Duodenal mucosa (tissue), 2 donors: Measurements from ENCODE around the gene ZNF655.
"Not testable (repeated sequence)": the region's sequence is repeated elsewhere in the genome, so short reads cannot be mapped to it uniquely, and the experiment has no call there.

Experiments used
- H3K27ac ChIP-seq: one replicate; pipeline ENCODE4 v1.7.0; 2013; ENCODE audit warnings: low read depth, low read length
- H3K27me3 ChIP-seq, 2 donors: one replicate each; pipeline ENCODE4 v1.7.0; 2013; ENCODE audit warnings: low read length in 2 of 2, control low read depth in 1 of 2; ENCODE audit not compliant: insufficient read depth in 2 of 2, control insufficient read depth in 1 of 2
- H3K36me3 ChIP-seq, 2 donors: one replicate each; pipeline ENCODE4 v1.7.0; 2013; ENCODE audit warnings: low read length in 2 of 2, control low read depth in 1 of 2; ENCODE audit not compliant: insufficient read depth in 2 of 2, control insufficient read depth in 1 of 2
- H3K4me1 ChIP-seq, 2 donors: one replicate each; pipeline ENCODE4 v1.7.0; 2013; ENCODE audit warnings: low read length in 2 of 2, control low read depth in 1 of 2; ENCODE audit not compliant: insufficient read depth in 2 of 2, control insufficient read depth in 1 of 2
- H3K4me3 ChIP-seq, 2 donors: one replicate each; pipeline ENCODE4 v1.7.0; 2013; ENCODE audit warnings: low read length in 2 of 2, low read depth in 1 of 2
- H3K9ac ChIP-seq, 2 donors: one replicate each; pipeline ENCODE4 v1.7.0; 2013; ENCODE audit warnings: low read length in 2 of 2, low read depth in 1 of 2
- H3K9me3 ChIP-seq, 2 donors: one replicate each; pipeline ENCODE4 v1.7.0; 2013; ENCODE audit warnings: low read length in 2 of 2, control low read depth in 1 of 2; ENCODE audit not compliant: control insufficient read depth in 1 of 2

The ZNF655 gene

DNA sequence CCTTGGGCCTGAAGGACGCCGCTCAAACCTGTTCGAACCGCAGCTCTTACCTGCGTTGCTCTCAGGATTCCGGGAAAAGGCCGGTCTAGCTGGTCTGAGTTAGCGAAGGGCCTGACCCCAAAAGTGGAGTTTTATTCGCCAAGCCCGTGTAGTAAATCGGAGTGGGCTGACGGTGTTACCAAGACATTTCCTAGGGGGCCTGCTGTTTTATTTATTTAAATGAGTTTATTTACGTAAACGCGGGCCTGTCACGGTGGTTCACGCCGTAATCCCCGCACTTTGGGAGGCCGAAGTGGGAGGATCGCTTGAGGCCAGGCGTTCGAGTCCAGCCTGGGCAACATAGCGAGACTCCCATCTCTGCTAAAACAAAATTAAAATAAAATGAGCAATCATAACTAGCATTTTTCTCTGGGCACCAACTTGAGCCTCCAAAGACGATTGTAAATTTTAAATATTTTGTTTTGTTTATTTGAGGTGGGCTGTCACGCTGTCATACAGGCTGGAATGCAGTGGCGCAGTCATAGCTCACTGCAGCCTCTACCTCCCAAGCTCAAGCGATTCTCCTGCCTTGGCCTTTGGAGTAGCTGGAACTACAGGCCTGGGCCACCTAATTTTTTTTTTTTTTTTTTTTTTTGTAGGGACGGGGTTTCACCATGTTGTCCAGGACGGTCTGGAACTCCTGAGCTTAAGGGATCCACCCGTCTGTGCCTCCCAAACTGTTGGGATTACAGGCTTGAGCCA lies 903 bp downstream of the ZNF655 start:
- peaks cover 28 to 39% of the 10 kb centered on the region in 2 donors for H3K36me3 ChIP-seq
- H3K27ac ChIP-seq: peak overlapping the region; percentile 91
- H3K4me3 ChIP-seq: peak overlapping the region; percentile 73 to 98
- no peaks in the 10 kb centered on the region for H3K27me3 ChIP-seq
- H3K9me3 ChIP-seq: no peaks in the 10 kb centered on the region
- H3K4me1 ChIP-seq: peaks cover 16 to 27% of the 10 kb centered on the region in 2 donors
- H3K9ac ChIP-seq: peak overlapping the region; percentile 70 to 98

- no peak overlapping the region for H3K9ac ChIP-seq
- H3K36me3 ChIP-seq: peaks cover 36 to 54% of the 10 kb centered on the region in 2 donors
- H3K27me3 ChIP-seq: no peaks in the 10 kb centered on the region
- no peak overlapping the region for H3K4me3 ChIP-seq
- no peak overlapping the region for H3K27ac ChIP-seq
- peaks cover 16 to 25% of the 10 kb centered on the region in 2 donors for H3K4me1 ChIP-seq
- H3K9me3 ChIP-seq: no peaks in the 10 kb centered on the region
These were observed 2.6 kb downstream of the ZNF655 start for GRCh38 chr7:99560834-99561736.

DNA sequence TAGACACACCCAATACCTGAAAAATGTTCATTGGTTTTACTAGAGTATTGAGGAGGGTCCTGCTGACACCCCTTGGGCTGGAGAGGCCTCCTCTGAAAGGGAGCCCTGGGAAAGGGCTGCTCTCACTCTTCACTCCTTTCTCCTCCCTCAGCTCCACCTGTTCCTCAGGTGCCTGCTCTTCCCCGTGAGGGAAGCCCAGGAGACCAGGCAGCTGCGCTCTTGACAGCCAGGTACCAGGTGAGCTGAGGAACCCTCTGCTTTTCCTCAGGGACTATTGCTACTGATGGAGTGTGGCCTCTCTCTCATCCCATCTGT lies 3.3 kb downstream of the ZNF655 start:
- H3K9ac ChIP-seq: no peak overlapping the region

GRCh38 chr7:99562114-99562784 lies 3.8 kb downstream of the ZNF655 start:
- H3K27me3 ChIP-seq: no peaks in the 10 kb centered on the region
- H3K9me3 ChIP-seq: no peaks in the 10 kb centered on the region
- H3K4me1 ChIP-seq: peaks cover 13 to 19% of the 10 kb centered on the region in 2 donors
- no peak overlapping the region for H3K9ac ChIP-seq
- peaks cover 39 to 59% of the 10 kb centered on the region in 2 donors for H3K36me3 ChIP-seq
- H3K4me3 ChIP-seq: no peak overlapping the region
- no peak overlapping the region for H3K27ac ChIP-seq

More for the DNA sequence above, 3.3 kb downstream of the ZNF655 start:
- no peaks in the 10 kb centered on the region for H3K9me3 ChIP-seq
- peaks cover 16 to 24% of the 10 kb centered on the region in 2 donors for H3K4me1 ChIP-seq
- peaks cover 39 to 59% of the 10 kb centered on the region in 2 donors for H3K36me3 ChIP-seq
- no peaks in the 10 kb centered on the region for H3K27me3 ChIP-seq
- H3K4me3 ChIP-seq: no peak overlapping the region
- H3K27ac ChIP-seq: no peak overlapping the region

GRCh38 chr7:99562832-99563231 lies 4.4 kb downstream of the ZNF655 start:
- Histone ChIP-seq H3K9ac (no peak overlapping the region), H3K9me3 (no peaks in the 10 kb centered on the region), H3K4me1 (peaks cover 10 to 16% of the 10 kb centered on the region in 2 donors), H3K4me3 (no peak overlapping the region), H3K27ac (no peak overlapping the region), H3K36me3 (peaks cover 39 to 59% of the 10 kb centered on the region in 2 donors), H3K27me3 (no peaks in the 10 kb centered on the region)

DNA sequence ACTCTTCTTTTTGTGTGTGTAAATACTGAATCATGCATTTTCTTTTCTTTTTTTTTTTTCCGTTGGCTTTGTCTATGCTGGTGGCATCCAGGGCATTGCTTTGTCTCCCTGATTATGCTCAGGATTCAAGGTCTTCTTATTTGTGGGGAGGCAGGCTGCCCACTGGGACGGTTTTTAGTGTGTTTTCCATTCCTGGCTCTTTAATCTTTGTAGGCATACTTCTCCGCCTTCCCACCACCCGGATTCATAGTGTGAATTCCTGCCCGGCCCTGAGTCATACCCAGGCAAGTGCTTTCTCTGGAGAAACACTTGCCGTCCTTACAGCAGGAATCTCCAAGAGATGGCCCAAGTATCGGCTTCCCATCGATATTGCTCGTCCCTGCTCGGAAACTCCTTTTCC lies 5.2 kb downstream of the ZNF655 start:
- Histone ChIP-seq H3K4me1 (peaks cover 10 to 16% of the 10 kb centered on the region in 2 donors), H3K27me3 (no peaks in the 10 kb centered on the region), H3K9me3 (no peaks in the 10 kb centered on the region), H3K4me3 (no peak overlapping the region), H3K36me3 (peaks cover 39 to 63% of the 10 kb centered on the region in 2 donors), H3K27ac (no peak overlapping the region), H3K9ac (no peak overlapping the region)

DNA sequence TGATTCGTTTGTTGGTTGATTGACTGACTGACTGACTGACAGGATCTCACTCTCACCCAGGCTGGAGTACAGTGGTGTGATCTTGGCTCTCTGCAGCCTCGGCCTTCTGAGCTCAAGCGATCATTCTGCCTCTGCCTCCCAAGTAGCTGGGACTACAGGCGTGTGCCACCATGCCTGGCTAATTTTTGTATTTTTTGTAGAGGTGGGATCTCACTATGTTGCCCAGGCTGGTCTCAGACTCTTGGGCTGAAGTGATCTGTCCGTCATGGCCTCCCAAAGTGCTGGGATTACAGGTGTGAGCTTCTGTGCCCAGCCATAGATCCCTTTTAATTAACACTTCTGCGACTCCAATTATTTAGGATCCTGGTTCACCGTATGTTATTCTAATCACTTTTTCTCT lies 10.3 kb downstream of the ZNF655 start:
- not testable (repeated sequence) for H3K27ac ChIP-seq, H3K27me3 ChIP-seq, H3K9ac ChIP-seq, H3K4me1 ChIP-seq, H3K4me3 ChIP-seq, H3K9me3 ChIP-seq
- peaks cover 34 to 61% of the 10 kb centered on the region in 2 donors for H3K36me3 ChIP-seq

GRCh38 chr7:99571768-99572167 lies 13.3 kb downstream of the ZNF655 start:
- Histone ChIP-seq H3K36me3 (peaks cover 20 to 36% of the 10 kb centered on the region in 2 donors), H3K4me1 (no peaks in the 10 kb centered on the region), H3K27ac (no peak overlapping the region), H3K27me3 (no peaks in the 10 kb centered on the region), H3K9ac (no peak overlapping the region), H3K9me3 (no peaks in the 10 kb centered on the region), H3K4me3 (no peak overlapping the region)

DNA sequence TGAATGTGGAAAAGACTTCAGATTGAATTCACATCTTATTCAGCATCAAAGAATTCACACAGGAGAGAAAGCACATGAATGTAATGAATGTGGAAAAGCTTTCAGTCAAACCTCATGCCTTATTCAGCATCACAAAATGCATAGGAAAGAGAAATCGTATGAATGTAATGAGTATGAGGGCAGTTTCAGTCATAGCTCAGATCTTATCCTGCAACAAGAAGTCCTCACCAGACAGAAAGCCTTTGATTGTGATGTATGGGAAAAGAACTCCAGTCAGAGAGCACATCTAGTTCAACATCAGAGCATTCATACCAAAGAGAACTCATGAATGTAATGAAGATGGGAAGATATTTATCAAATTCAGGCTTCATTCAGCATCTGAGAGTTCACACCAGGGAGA lies 14.8 kb downstream of the ZNF655 start:
- H3K36me3 ChIP-seq: peaks cover 20 to 36% of the 10 kb centered on the region in 2 donors
- no peaks in the 10 kb centered on the region for H3K4me1 ChIP-seq

DNA sequence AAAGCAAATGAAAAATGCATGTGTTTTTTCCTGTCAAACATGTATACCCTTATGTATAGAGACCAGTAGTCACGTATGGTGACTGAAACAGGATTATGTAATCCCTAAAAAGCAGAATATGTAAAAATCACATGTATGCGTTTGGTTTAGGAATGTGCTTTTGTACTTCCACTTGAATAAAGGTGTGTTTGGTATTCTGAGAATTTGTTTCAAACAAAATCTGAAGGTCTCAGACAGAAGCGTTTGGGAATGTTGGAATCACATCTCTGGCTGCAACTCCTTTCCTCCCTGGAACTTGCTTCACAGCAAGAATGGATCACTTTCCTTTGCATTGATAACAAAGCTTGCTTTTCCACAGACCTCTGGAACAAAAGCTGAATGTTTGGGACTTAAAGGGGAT lies 17.8 kb downstream of the ZNF655 start:
- peaks cover 7 to 23% of the 10 kb centered on the region in 2 donors for H3K36me3 ChIP-seq
- no peak overlapping the region for H3K4me3 ChIP-seq
- H3K9me3 ChIP-seq: no peaks in the 10 kb centered on the region
- no peak overlapping the region for H3K27ac ChIP-seq
- H3K4me1 ChIP-seq: peaks cover 0 to 12% of the 10 kb centered on the region in 2 donors
- H3K9ac ChIP-seq: no peak overlapping the region
- H3K27me3 ChIP-seq: no peaks in the 10 kb centered on the region

More for the DNA sequence above, 14.8 kb downstream of the ZNF655 start:
- Histone ChIP-seq H3K27me3 (no peaks in the 10 kb centered on the region), H3K9me3 (no peaks in the 10 kb centered on the region), H3K27ac (no peak overlapping the region), H3K4me3 (no peak overlapping the region), H3K9ac (no peak overlapping the region)
